Hematopoietic multipotent progenitor cell (in vitro differentiated cells): ENCODE data around the gene RSPH6A. TPM values are rescaled to one million over a fixed set of nuclear protein-coding genes. Genes with fewer than 3 reads are reported as not detected.

Source experiments
- DNase-seq, 3 donors: peaks; one replicate each; pipeline ENCODE4 v3.0.0-alpha.2; 2011 to 2015; ENCODE audit warnings: low read depth in 2 of 3, low spot score in 2 of 3
- total RNA-seq: library from RNA; depleted of rRNA; stranded (reverse); fragments of >200 nt; gene quantifications from one replicate; pipeline ENCODE4 v1.2.3, GENCODE V29; 2012

The RSPH6A gene
- total RNA-seq, 1 donor: 0.27 TPM

DNA sequence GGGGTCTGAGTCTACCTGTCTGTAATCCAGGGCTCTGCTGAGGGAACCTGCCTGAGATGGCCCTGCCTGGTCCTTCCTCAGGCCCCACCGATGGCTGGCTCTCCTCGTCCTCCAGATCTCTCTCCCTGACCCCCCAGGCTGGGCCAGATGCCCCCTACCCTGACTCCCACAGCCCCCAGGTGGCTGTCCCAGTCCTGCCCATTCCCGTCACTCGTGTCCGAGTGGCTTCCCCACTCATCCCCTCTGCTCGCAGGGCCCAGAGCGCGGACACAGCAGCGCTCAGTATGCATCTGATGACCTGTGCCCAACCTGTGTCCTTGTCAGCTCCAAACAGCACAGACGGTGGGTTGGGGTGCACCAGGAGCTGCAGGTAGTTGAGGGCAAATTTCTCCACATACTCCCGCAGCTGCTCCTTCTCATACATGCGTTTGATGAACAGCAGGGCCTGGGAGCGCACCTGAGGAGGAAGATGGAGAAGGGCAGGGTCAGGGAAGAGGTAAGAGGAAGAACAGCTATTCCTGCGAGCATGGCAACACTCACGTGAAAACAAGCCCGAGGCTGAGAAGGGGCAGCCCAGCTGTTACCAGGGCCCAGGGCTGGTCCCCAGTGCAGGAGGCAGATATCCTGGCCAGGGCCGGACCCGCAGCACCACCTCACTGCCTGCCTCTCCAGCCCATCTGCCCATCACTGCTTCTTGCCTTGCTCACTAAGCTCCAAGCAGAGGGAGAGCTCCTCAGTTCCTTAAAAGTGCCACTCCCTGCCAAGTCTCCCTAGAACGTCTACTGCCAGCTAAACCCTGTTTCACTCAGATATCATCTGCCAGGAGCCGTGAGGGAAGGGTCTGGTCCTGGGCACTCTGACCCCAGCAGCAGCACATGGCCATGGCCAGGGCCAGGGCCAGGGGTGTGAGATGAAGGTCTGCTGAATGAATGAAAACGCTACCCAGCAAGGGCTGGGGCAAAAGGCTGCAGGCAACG is 11.1 kb upstream of the RSPH6A start:
- no peak for DNase-seq

- no peak for DNase-seq
Measured at GRCh38 chr19:45825263-45825605, 10.1 kb upstream of the RSPH6A start.

GRCh38 chr19:45824531-45825262 is 9.6 kb upstream of the RSPH6A start:
- DNase-seq: no peak

DNA sequence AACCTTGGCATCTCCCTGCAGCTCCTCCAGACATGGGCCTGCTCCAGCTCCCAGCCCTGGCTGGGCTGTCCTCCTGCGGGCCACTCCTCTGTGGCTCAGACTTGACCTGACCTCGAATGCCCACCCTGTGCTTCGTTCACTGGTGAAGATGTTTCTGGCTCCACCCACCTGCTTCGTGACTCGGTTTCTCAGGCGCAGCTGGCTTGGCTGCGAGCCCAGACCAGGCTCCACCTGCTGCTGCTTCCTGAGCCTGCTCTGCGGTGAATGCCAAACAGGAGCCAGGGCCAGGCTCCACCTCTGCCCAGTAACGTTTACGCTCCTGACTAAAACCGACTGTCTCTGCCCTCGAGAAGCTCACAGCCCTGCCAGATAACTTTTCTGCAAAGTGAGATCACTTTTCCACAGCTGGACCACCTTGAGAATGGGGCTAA is 8.9 kb upstream of the RSPH6A start:
- no peak for DNase-seq

DNA sequence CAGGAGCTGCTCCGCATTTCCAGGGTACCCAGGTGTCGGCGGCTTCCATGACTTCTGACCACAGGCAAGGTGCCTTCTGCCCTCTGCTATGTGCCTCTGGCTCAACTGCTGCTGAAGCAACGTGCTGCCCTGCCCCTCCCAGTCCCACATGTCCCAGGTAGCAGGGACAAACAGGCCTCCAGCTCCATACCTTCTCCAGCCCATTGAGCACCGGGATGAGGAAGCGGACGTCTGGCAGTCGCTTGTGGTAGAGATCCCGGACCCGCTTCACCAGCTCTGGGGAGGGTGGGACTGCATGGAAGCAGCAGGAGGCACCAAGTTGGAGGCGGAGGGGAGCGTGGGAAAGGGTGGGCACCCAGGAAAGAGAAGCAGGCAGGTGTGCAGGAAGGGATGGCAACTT is 8.1 kb upstream of the RSPH6A start:
- no peak for DNase-seq

DNA sequence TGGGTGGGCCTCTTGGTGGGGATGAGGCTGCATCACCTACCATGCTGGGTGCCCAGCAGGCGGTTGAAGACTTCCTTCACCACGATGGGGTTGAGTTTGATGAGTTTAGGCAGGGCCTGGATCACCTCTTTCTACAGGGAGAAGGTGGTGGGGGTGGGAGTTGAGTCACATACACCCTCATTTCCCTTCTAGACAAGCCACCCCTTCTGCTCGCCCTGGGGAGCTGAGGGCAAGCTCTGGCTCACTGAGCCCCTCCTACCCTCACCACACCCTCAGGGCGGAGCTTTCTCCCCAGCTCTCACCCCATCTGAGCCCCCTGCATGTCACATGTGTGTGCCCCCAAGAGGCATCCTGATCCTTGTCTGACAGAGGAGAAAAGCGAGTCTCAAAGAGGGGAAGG is 7.6 kb upstream of the RSPH6A start:
- no peak for DNase-seq

- DNase-seq: no peak
Measured at GRCh38 chr19:45821570-45821969, 6.5 kb upstream of the RSPH6A start.

DNA sequence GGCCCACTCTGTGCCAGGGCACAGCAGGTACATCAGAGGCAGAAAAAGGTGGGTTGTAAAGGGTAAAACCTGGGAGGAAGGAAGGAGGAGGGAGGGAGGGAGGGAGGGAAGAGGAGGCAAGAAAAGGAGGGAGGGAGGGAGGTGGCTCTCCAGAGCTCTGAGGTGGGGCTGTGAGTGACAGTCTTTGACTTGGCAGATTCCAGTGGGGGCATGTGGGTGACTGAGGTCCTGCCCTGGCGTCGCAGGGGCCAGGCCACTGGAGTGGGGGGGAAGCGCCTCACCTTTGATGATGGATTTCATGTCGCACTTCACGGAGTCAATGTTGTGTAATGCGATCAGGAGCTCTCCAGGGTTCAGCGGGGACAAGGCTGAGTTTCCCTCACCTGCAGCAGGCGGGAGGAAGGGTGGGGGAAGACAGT is 6.0 kb upstream of the RSPH6A start:
- DNase-seq: no peak

DNA sequence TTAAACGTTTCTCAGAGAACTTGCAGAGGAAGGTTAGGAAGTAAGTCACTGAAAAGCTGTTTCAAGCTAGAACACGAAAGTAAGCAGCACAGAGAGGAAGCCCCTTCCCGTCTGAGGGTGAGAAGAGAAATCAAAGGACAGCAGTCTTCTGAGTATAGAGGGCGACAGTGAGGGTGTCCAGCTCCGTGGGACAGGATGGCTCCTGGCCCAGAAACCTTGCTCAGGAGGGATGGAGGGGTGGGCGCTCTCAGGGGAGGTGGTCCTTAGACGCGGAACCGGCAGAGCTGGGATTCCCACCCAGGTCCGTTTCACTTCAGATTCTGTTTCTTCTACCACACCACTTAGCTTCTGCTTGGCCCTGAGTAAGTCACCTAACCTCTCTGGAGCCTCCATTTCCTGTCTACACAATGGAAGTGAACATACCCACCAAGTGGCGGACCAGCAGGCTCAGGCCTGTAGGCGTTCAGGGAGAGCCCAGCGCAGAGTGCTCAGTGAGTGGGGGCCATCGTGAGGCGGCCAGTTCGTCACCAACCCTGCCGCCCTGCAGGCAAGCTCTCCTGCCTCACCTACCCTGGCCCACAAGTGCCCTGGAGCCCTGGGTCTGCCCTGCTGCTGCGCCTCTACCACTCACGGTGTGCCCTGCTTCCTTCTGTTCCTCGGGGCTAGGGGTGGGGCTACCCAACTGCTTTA is 5.5 kb upstream of the RSPH6A start:
- no peak for DNase-seq

GRCh38 chr19:45819769-45820168 is 4.7 kb upstream of the RSPH6A start:
- no peak for DNase-seq

DNA sequence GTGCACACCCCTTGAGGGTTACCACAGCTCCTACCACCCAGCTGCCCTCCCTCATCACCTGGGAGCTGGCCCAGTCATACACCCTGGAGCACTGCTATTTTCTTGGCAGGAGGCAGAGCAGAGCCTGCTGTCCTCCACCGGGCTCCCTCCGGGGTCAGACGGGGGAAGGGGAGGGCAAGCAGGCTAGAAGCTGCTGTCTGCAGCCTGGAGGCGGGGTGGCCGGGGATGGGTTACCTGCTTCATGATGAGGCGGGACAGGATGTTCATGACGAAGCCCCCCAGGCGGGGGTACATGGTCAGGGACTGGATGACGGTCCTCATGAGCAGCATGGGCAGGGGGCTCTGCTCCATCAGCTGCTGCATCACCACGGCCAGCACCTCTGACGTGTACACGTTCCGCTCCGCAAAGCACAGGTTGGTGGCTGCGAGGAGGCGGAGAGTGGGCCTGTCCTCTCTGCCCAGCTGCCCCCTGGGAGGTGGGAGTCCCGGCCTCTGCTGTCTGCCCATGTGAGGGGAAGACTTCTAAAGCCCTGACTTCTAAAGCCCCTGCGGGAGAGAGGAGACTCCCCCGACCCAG is 2.7 kb upstream of the RSPH6A start:
- no peak for DNase-seq

GRCh38 chr19:45817010-45817724 is 2.1 kb upstream of the RSPH6A start:
- peak; percentile 90 to 97 (median 96) for DNase-seq

DNA sequence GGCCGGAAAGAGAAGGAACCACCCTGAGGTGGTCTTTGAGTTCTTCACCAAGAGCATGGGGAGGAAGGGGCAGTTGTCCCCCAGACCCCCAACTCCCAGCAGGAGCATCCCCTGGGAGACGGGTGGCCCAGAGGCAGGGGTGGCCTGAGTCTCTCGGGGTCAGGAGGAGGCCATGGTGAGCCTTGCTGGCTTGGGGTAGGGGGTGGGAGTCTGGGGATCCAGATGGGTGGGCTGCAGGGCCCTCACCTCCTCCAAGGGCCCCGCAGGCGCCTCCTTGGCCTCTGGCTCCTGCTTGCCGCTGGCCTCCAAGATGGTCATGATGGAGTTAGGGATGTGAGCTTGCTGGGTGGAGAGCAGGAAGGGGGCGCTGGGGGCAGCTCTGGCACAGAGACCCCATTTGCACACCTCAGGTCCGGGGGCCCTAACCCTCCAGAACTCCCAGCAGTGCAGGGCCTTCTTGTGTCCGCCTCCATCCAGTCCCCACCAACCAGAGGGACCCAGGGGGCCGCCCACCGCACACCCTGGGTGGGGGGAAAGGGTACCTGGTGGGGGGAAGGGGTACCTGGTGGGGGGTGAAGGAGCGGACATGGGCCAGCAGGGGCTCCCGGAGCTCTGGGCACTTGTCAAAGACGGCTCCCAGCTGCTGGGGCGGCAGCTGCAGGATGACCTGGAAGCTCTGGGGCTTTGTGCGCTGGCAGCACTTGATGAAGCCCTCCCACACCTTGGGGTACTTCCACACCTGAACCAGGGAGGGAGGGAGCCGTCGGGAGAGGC is 1.3 kb upstream of the RSPH6A start:
- DNase-seq: no peak

DNA sequence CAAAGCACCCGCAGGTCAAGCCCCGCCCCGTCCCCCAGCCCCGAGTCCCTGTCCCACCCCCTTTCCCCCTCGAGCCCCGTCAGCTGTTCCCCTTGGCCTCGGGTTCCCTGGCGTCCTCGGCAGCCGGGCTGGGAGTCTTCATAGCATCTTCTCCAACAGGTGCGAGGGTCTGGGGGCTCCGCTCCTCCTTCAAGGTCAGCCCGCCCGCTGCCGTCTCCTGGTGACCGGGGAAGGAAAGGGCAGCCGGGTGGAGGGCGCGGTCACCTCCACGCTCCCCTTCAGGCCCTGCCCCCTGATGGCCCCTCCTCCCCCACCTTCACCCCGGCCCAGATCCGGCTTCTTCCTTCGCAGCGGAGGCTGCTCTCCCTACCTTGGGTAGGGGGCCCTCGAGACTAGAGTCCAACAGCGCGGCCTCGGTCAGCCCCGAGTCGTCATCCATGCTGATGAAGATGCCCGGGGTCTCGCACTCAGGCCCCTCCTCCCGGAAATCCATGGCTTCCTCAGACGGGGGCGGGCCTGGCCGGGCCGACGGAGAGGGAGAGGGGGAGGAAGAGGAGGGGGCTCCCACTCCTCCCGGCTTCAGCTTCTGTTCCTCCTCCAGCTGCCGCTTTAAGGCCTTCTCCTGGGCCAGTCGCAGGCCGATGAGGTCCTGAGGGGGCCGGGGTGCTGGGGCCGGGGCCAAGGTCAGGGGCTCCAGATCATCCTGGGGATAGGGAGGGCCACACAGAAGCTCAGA is 541 bp upstream of the RSPH6A start:
- DNase-seq: peak in 2 of 3 donors; percentile 44 to 45

DNA sequence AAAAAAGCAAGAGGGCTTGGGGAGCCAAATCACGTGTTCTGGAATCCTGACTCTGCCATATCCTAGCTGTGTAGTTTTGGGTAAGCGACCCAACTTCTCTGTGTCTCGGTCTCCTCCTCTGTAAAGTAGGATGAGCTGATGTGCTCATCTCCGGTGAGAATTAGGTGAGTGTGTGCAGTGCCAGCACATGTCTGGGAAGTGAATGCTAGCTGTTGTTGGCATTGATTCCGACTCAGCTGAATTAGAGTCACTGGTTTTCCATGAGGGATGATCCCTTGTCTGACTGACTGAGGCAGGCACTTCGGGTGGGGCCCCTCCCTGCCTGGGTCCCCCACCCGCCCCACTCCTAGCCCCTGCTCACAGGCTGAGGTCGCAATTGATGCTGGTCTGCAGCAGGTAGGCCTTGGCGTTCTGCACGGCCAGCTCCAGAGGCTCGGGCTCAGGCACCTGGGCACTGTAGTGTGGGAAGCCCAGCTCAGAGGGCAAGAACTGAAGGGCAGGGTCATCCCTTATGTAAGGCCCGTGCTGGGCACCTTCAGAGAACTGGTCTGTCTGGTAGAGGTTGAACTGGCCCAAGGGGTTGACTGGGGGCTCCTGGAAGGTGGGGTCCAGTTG is 835 bp downstream of the RSPH6A start:
- no peak for DNase-seq

GRCh38 chr19:45812297-45812696 is 2.8 kb downstream of the RSPH6A start:
- no peak for DNase-seq

- peak in 2 of 3 donors; percentile 81 to 86 for DNase-seq
Measured at GRCh38 chr19:45809643-45810159, 5.4 kb downstream of the RSPH6A start.

GRCh38 chr19:45805719-45806118 is 9.4 kb downstream of the RSPH6A start:
- no peak for DNase-seq
